PC-9 (cell line): ENCODE results near the gene RER1. TPM values are rescaled to one million over a fixed set of nuclear protein-coding genes. Genes with fewer than 3 reads are reported as not detected.

Source experiments
- BruUV-seq: library from RNA; stranded (reverse); fragments of 400-500 nt; replicated peaks from 2 replicates; lab custom pipeline; 2021; lab: Mats Ljungman, UMichigan
- CTCF ChIA-PET: fragments of 300-600 bp; sonication (Branson Sonifier 250); formaldehyde crosslinking; loops from one replicate; lab custom pipeline; 2022; ENCODE audit warnings: antibody characterized with exemption; lab: Charles Lee
- POLR2A ChIA-PET: fragments of 300-600 bp; sonication (Branson Sonifier 250); formaldehyde crosslinking; loops from one replicate; lab custom pipeline; 2022; ENCODE audit warnings: antibody characterized with exemption; ENCODE audit not compliant: unreplicated experiment; lab: Charles Lee
- DNase-seq, 2 experiments: peaks; one replicate each; pipeline versions ENCODE4 v3.0.0 to v3.0.0-alpha.2; 2015 to 2022; ENCODE audit warnings: mixed read lengths in 1 of 2
- H2AFZ ChIP-seq: fragments of 200-600 bp; sonication (generic); 2 replicates; pipeline ENCODE4 v1.8.1; 2017; ENCODE audit warnings: antibody characterized with exemption
- H3F3A ChIP-seq: fragments of 200-600 bp; sonication (generic); 2 replicates; pipeline ENCODE4 v1.8.1; 2017; ENCODE audit warnings: antibody characterized with exemption, mild to moderate bottlenecking, low read depth; ENCODE audit not compliant: insufficient read depth
- H3K27ac ChIP-seq: fragments of 200-600 bp; sonication (generic); 2 replicates; pipeline ENCODE4 v1.6.1; 2016; ENCODE audit warnings: mixed run types
- H3K27me3 ChIP-seq: fragments of 200-600 bp; sonication (generic); 2 replicates; pipeline ENCODE4 v1.6.1; 2016; ENCODE audit warnings: low read depth, mixed run types; ENCODE audit not compliant: insufficient read depth
- H3K36me3 ChIP-seq: fragments of 200-600 bp; sonication (generic); 2 replicates; pipeline ENCODE4 v1.6.1; 2016; ENCODE audit warnings: low read depth, mixed run types
- H3K4me1 ChIP-seq: fragments of 200-600 bp; sonication (generic); replicated peaks from 2 replicates; pipeline ENCODE4 v1.6.1; 2016; ENCODE audit warnings: mixed run types; ENCODE audit not compliant: insufficient read depth
- H3K4me2 ChIP-seq: fragments of 200-600 bp; sonication (generic); 2 replicates; pipeline ENCODE4 v1.6.1; 2017; ENCODE audit warnings: mixed run types
- H3K4me3 ChIP-seq: fragments of 200-600 bp; sonication (generic); 2 replicates; pipeline ENCODE4 v1.6.1; 2016; ENCODE audit warnings: mixed run types
- H3K79me2 ChIP-seq: fragments of 200-600 bp; sonication (generic); 2 replicates; pipeline ENCODE4 v1.6.1; 2017; ENCODE audit warnings: low read depth, mixed run types
- H3K9me2 ChIP-seq: fragments of 200-600 bp; sonication (generic); 2 replicates; pipeline ENCODE4 v1.8.1; 2017; ENCODE audit warnings: mild to moderate bottlenecking; ENCODE audit not compliant: insufficient read depth
- H3K9me3 ChIP-seq: fragments of 200-600 bp; sonication (generic); 2 replicates; pipeline ENCODE4 v1.8.1; 2016; ENCODE audit warnings: low read depth; ENCODE audit not compliant: insufficient read depth
- H4K20me1 ChIP-seq: fragments of 200-600 bp; sonication (generic); 2 replicates; pipeline ENCODE4 v1.8.1; 2017; ENCODE audit not compliant: insufficient read depth
- CTCF ChIP-seq: fragments of 200-600 bp; sonication (generic); conservative IDR thresholded peaks from 2 replicates; pipeline ENCODE4 v1.6.1; 2017; ENCODE audit warnings: mixed run types, antibody characterized with exemption, mild to moderate bottlenecking, moderate library complexity
- EZH2 ChIP-seq: fragments of 200-600 bp; sonication (generic); IDR thresholded peaks from 2 replicates; pipeline ENCODE4 v1.8.0; 2017; ENCODE audit warnings: antibody characterized with exemption, low read depth
- intact Hi-C: fragments of 100-400 bp; cut with micrococcal nuclease; formaldehyde crosslinking; loops from one replicate; pipeline ENCODE4 v1.10.0; 2022; ENCODE audit not compliant: unreplicated experiment
- total RNA-seq: library from RNA; stranded (reverse); gene quantifications from 2 replicates; pipeline ENCODE4 v1.2.3, GENCODE V29; 2021

RER1 gene
- total RNA-seq, 1 experiment from 2014 or later = 131 TPM

- Histone ChIP-seq H3F3A (peaks cover 21% of the 10 kb centered on the region; the same call in 1 of the 2 replicates), H3K36me3 (no peaks in the 10 kb centered on the region), H3K4me3 (no peak overlapping the region), H3K27me3 (peaks cover 8% of the 10 kb centered on the region; the same call in 1 of the 2 replicates), H3K9me2 (no peaks in the 10 kb centered on the region), H3K4me2 (peak overlapping the region; percentile 69), H4K20me1 (no peaks in the 10 kb centered on the region), H3K79me2 (peaks cover 21% of the 10 kb centered on the region), H2AFZ (no peak overlapping the region), H3K27ac (no peak overlapping the region), H3K4me1 (peaks cover 25% of the 10 kb centered on the region), H3K9me3 (no peaks in the 10 kb centered on the region)
- ChIA-PET CTCF (interaction anchor here (0.6 to 1.0 kb wide), 2 partner anchors 113 to 162 kb away, joined by 3 read pairs; partner anchors contain the start of gene HES5), POLR2A (no interaction called here)
- BruUV-seq = no TSS peak
- intact Hi-C loops = loop anchor here (10.0 kb wide), 1 partner anchor 228 kb away; no protein-coding TSS in a partner anchor
- DNase-seq = peak; percentile 47 to 66
- no peak for TF ChIP-seq CTCF
- no peak for TF ChIP-seq EZH2
Measured at GRCh38 chr1:2416403-2416802, 24.8 kb downstream of the RER1 start.

GRCh38 chr1:2417083-2417832, 25.6 kb downstream of the RER1 start:
- no peak overlapping the region for H3K27ac ChIP-seq
- H3K27me3 ChIP-seq = peaks cover 13% of the 10 kb centered on the region; the same call in 1 of the 2 replicates
- intact Hi-C loops = loop anchor here (10.0 kb wide), 1 partner anchor 228 kb away; no protein-coding TSS in a partner anchor
- TF ChIP-seq EZH2 = no peak
- no peak overlapping the region for H3K4me3 ChIP-seq
- H3K4me1 ChIP-seq = peaks cover 25% of the 10 kb centered on the region
- no peak for DNase-seq
- H3K79me2 ChIP-seq = peaks cover 14% of the 10 kb centered on the region; the same call in 1 of the 2 replicates
- ChIA-PET CTCF (no interaction called here), POLR2A (no interaction called here)
- H2AFZ ChIP-seq = no peak overlapping the region
- peaks cover 21% of the 10 kb centered on the region; the same call in 1 of the 2 replicates for H3F3A ChIP-seq
- peaks cover 1% of the 10 kb centered on the region; the same call in 1 of the 2 replicates for H3K9me3 ChIP-seq
- no peaks in the 10 kb centered on the region for H3K9me2 ChIP-seq
- H3K4me2 ChIP-seq = peak overlapping the region; percentile 69
- H4K20me1 ChIP-seq = no peaks in the 10 kb centered on the region
- H3K36me3 ChIP-seq = no peaks in the 10 kb centered on the region
- no TSS peak for BruUV-seq

GRCh38 chr1:2417833-2418225, 26.2 kb downstream of the RER1 start:
- POLR2A ChIA-PET = no interaction called here
- DNase-seq = no peak
- no peak overlapping the region for H3K27ac ChIP-seq
- intact Hi-C loops = loop anchor here (10.0 kb wide), 1 partner anchor 227 kb away; no protein-coding TSS in a partner anchor
- CTCF ChIA-PET = no interaction called here
- H4K20me1 ChIP-seq = no peaks in the 10 kb centered on the region
- peaks cover 13% of the 10 kb centered on the region; the same call in 1 of the 2 replicates for H3K79me2 ChIP-seq
- no peaks in the 10 kb centered on the region for H3K36me3 ChIP-seq
- H2AFZ ChIP-seq = no peak overlapping the region
- TF ChIP-seq EZH2 (no peak), CTCF (no peak)
- peaks cover 25% of the 10 kb centered on the region for H3K4me1 ChIP-seq
- BruUV-seq = no TSS peak
- no peak overlapping the region for H3K4me3 ChIP-seq
- H3K9me2 ChIP-seq = no peaks in the 10 kb centered on the region
- peaks cover 6% of the 10 kb centered on the region; the same call in 1 of the 2 replicates for H3K9me3 ChIP-seq
- peaks cover 21% of the 10 kb centered on the region; the same call in 1 of the 2 replicates for H3F3A ChIP-seq
- H3K27me3 ChIP-seq = peaks cover 19% of the 10 kb centered on the region; the same call in 1 of the 2 replicates
- no peak overlapping the region for H3K4me2 ChIP-seq
